ENCODE measurements around the gene SRRM2. TPM values are rescaled to one million over a fixed set of nuclear protein-coding genes. Genes with fewer than 3 reads are reported as not detected.

Gene SRRM2
- total RNA-seq, 1 donor from 2014 or later = 699 TPM

DNA sequence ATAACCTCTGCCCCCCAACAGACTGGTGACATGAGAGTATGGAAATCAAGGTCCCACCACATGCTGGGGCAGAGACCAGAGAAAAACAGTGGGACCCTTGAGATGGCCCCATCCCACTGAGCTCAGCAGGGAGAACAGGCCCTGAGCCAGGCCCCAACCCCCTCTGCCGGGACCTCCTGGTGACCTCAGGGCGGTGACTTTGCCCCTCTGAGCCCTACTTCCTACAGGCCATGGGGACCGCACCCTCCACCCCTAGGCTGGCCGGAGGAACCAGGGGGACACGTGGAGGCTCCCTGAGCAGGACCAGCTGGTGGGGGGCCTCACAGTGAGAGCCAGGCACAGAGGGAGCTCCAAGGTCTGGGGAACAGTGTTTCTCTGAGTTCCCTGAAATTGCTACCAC lies 13.8 kb upstream of the SRRM2 start:
- Mint-ChIP-seq H3K4me3 (ENCODE audit: unreplicated experiment) (no peak overlapping the region), H3K27me3 (ENCODE audit: unreplicated experiment) (no peaks in the 10 kb centered on the region), H3K36me3 (ENCODE audit: unreplicated experiment) (no peaks in the 10 kb centered on the region), H3K4me1 (ENCODE audit: low read depth, unreplicated experiment) (peaks cover 4% of the 10 kb centered on the region), H3K27ac (ENCODE audit: unreplicated experiment) (no peak overlapping the region), H3K9me3 (ENCODE audit: unreplicated experiment) (peaks cover 2% of the 10 kb centered on the region)
- no peak for DNase-seq
- no peak for TF ChIP-seq CTCF (IDR thresholded peaks at IDR 0.05; ENCODE audit: partially characterized antibody, unreplicated experiment)

- no peak overlapping the region for H3K27ac Mint-ChIP-seq (ENCODE audit: unreplicated experiment)
- no peaks in the 10 kb centered on the region for H3K36me3 Mint-ChIP-seq (ENCODE audit: unreplicated experiment)
- no peak for DNase-seq
- no peak overlapping the region for H3K4me3 Mint-ChIP-seq (ENCODE audit: unreplicated experiment)
- H3K4me1 Mint-ChIP-seq (ENCODE audit: low read depth, unreplicated experiment) = peaks cover 4% of the 10 kb centered on the region
- peaks cover 2% of the 10 kb centered on the region for H3K9me3 Mint-ChIP-seq (ENCODE audit: unreplicated experiment)
- no peaks in the 10 kb centered on the region for H3K27me3 Mint-ChIP-seq (ENCODE audit: unreplicated experiment)
- no peak for TF ChIP-seq CTCF (IDR thresholded peaks at IDR 0.05; ENCODE audit: partially characterized antibody, unreplicated experiment)
Measured at GRCh38 chr16:2739625-2740430, 12.6 kb upstream of the SRRM2 start.

- Mint-ChIP-seq H3K9me3 (ENCODE audit: unreplicated experiment) (peaks cover 2% of the 10 kb centered on the region), H3K4me3 (ENCODE audit: unreplicated experiment) (no peak overlapping the region), H3K27ac (ENCODE audit: unreplicated experiment) (no peak overlapping the region), H3K4me1 (ENCODE audit: low read depth, unreplicated experiment) (peaks cover 4% of the 10 kb centered on the region), H3K36me3 (ENCODE audit: unreplicated experiment) (no peaks in the 10 kb centered on the region), H3K27me3 (ENCODE audit: unreplicated experiment) (no peaks in the 10 kb centered on the region)
- DNase-seq = no peak
- no peak for TF ChIP-seq CTCF (IDR thresholded peaks at IDR 0.05; ENCODE audit: partially characterized antibody, unreplicated experiment)
Measured at GRCh38 chr16:2740476-2740875, 12.0 kb upstream of the SRRM2 start.

DNA sequence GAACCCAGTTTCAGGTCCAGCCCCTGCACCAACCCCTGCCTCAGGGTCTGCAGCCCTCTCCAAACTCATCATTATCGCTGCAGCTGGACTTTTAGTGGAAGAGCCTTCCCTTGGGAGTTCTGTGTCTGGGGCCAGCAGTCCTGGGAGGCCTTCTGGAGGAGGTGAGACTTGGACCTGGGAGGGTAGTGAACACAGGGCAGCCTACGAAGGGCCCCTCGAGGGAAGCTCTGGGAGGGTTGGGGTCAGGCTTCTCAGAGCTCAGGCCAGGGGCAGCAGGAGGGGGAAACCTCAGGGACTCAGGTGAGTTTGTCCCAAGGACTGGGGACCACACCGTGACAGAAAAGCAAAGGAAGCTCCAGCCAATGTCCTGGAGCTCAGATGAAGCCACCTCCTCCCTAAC lies 11.3 kb upstream of the SRRM2 start:
- no peaks in the 10 kb centered on the region for H3K27me3 Mint-ChIP-seq (ENCODE audit: unreplicated experiment)
- H3K27ac Mint-ChIP-seq (ENCODE audit: unreplicated experiment) = no peak overlapping the region
- H3K9me3 Mint-ChIP-seq (ENCODE audit: unreplicated experiment) = peaks cover 2% of the 10 kb centered on the region

More for the DNA sequence above, 11.3 kb upstream of the SRRM2 start:
- TF ChIP-seq CTCF (IDR thresholded peaks at IDR 0.05; ENCODE audit: partially characterized antibody, unreplicated experiment) = no peak
- no peak for DNase-seq
- no peaks in the 10 kb centered on the region for H3K36me3 Mint-ChIP-seq (ENCODE audit: unreplicated experiment)
- H3K4me3 Mint-ChIP-seq (ENCODE audit: unreplicated experiment) = no peak overlapping the region
- peaks cover 4% of the 10 kb centered on the region for H3K4me1 Mint-ChIP-seq (ENCODE audit: low read depth, unreplicated experiment)

Data from glutamatergic neuron (in vitro differentiated cells).